ENCODE measurements around the gene BRINP2.

BRINP2 gene

DNA sequence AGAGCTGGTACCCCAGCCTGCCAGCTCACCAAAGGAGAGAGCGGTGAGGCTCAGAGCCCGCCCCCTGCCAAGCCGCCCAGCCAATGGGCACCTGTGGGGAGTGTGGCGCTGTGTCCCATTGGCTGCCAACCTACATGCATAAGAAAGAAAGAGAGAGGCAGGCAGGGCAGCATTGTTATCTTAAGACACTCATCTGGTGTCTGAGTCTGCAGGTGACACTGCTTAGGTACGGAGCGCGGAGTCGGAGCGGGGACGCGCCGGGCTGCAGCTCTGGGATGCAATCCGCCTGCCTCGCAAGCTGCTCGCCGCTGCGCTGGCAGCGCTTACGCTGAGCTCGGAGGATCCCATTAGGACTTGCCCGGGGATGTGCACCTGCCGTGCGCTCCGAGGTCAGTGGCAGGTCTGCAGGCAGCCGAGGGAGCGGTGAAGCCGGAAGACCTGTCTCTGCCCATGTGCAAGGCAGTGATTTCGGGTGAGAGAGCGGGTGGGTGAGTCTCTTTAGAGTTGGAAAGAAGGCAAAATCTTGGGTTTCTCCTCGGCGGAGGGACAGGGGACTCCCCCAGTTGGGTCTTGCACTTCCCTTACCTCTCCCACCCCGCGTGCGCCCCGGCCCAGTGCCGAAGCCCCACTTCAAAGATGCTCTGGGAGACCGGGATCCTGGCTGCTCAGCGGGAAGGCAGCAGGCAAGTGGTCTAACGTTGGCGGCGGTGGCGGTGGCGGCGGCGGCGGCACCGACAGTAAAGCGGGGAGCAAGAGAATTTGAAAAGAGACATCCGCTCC is at the start of gene BRINP2:
BRINP2 (plus strand) TSS at position 203 of the 780 bp plus-strand sequence. CDS start 58,919 bp downstream, outside the sequence.
- DNase-seq: peak; percentile 55

GRCh38 chr1:177122461-177123251 is 48.1 kb upstream of the BRINP2 start:
- no peak for DNase-seq

DNA sequence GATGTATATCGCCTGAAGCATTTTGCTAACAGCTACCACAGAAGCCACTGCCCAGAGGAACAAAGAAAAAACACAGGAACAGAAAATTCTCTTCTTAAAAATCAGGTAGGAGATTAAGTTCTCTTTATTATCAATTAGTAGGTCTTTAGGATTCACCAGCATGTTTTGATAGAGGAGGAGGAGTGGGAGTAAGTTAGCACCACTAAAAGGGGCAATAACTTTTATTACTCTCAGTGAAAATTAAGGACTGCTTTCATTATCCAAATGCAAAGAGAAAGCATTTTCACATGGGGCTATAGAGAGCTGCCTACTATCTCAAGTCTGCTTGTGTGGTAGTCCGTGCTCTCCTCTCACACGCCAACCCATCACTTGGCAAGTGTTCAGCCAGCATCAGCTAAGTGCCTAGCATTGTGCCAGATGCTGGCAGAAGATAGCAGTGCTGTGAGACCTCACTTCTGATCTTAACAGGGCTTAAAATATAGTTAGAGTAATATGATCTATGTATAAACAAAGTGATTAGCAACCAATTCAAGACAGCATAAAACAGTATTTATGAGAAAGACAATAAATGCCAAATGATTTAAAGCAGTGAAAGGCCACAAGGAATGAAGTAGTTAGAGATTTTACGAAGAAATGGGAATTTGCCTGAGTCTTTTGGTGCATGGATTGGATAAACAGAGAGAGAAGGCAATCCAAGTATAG is 46.0 kb upstream of the BRINP2 start:
- DNase-seq: no peak

DNA sequence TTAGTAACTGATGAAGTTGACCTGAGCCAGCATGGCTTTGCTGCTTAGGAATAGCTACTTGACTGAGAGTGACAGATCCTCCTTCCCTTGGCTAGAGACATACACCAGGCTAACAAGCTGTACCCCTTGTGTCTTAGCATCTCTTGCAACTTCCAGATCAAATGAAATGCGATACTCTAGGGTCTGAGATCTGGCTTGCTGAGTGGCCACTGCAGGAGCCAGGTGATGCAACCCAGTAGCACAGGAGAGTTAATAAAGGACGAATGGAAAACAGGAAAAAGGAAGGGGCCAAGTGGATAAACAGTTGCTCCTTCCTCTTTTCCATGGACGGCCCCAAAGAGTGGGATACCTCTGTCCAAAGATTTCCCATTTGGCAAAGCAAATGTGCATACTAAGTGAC is 44.5 kb upstream of the BRINP2 start:
- DNase-seq: no peak

DNA sequence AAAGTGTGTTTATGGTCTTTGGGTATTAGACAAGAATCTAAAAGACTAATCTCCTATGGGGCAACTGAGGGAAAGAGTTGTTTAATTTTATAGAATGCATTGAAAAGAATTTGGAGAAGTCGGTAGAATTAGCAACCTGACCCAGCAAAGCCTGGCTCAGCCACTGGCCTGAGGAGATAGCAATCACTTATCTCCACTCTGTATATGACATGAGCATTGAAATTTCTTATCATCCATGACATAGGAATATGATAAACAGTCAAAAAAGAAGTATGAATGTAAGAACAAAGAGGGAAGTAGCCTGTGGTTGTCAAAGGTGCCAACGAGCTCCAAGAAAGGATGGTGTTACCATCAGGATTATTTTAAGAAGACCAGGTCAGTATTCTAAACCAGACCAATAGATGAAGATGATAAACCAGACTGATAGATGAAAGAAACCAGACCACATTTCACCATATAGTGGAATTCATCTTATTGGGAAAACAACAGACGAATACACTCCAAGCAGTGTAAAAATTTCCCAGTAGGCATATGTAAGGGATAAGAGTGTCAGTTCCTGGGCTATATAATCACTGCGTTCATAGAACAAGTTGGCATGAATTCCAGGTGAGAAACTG is 42.0 kb upstream of the BRINP2 start:
- DNase-seq: no peak

- no peak for DNase-seq
Observed at GRCh38 chr1:177130451-177130945, 40.3 kb upstream of the BRINP2 start.

GRCh38 chr1:177131723-177132122 is 39.0 kb upstream of the BRINP2 start:
- no peak for DNase-seq

GRCh38 chr1:177132141-177132540 is 38.6 kb upstream of the BRINP2 start:
- no peak for DNase-seq

- DNase-seq: no peak
Observed at GRCh38 chr1:177133977-177134538, 36.7 kb upstream of the BRINP2 start.

- DNase-seq: no peak
Observed at GRCh38 chr1:177135250-177135649, 35.5 kb upstream of the BRINP2 start.

- DNase-seq: no peak
Observed at GRCh38 chr1:177137814-177138213, 32.9 kb upstream of the BRINP2 start.

DNA sequence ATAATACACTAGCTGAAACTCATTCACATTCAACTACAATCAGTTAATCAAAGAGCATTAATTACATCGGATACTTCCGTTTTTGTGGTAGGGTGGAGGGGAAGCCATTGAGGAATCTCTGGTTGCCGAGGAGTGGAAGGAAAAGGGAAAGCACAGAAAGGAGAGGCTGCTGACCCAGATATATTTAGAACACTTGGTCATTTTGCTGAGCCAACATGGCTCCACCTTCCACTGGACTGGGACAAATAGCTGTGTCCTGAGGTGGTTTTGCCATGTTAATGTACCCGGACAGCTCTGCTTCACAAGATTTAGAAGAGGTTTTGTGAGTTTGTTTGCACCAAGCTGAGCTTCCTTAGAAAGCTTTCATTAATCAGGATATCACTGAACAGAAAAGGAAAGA is 32.4 kb upstream of the BRINP2 start:
- DNase-seq: no peak

DNA sequence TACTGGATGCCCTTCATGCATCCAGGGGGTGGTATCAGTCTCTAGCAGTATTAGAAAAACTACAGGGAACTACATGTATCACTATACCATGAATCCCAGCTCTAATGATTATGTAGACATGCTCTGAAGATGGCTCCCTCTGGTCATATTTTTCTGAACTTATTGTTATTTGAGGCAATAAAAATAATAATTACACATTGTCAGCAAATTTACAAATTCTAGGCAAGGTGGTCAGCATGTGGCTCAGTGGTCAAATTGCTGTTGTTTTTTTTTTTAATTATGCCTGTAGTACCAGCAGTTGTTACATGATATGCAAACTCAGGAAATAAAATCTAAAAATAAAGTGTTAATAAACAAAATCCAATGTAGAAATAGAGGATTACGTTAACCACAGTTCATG is 28.7 kb upstream of the BRINP2 start:
- DNase-seq: no peak

DNA sequence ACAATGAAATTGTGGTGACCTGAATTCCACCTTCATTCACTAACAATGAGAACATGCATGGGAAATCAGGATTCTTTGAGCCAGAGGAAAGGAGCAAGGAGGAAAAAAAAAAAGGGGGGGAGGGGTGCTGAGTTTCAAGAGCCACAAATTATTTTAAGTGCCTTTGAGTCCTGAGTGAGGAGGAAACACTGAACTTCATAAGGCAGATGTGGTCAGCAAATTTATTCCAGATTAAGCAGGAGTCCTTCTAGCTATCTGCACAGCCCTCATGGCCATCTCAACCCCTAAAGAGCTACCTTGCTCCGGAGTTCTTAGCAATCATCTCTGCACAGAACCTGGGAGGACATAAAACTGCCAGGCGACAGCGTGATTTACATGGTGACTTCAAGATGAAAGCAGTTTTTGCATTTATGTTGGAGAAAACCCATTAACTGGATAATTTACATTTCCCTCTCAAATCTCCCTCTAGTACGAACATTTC is 27.9 kb upstream of the BRINP2 start:
- no peak for DNase-seq

DNA sequence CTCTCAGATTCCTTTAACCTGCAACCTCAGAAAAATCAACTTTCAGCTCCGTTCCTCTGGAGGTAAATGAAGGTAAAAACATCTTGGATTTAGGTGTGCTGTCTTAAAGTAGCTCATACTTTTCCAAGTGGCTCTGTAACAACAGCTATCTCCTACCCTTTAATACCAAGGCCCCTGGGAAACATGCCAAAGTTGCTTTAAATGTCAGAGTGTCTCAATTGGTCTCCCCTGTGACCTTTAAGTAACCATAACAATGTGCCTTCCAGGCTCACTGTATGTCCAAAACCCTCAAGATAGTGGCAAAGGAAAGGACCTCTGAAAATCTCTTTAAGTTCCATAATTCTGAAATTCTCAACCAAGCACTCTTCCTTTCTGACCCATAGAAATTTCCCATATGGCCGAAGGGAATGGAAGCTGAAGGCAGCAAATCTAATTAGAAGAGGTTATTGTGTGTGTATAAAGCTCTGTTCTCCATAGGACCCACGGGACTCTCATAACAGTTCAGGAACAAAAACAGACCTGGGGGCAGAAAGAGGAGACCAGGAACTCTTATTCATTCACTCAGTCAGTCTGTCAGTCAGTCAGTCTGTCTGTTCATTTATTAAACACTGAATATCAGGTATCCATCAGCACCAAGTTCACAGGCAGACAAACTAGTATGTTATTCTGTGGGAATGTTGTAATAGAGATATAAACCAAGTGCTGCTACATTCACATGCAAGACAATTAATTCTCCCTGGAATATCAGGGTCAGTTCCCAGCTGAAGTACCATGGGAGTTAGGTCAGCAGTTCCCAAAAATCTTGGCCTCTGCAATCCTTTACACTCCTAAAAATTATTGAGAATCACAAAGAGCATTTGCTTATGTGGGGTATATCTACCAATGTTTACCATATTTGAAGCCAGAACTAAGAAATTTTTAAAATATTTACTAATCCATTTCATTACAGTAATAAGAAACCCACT is 25.4 kb upstream of the BRINP2 start:
- DNase-seq: no peak

- no peak for DNase-seq
Observed at GRCh38 chr1:177146499-177146898, 24.3 kb upstream of the BRINP2 start.

DNA sequence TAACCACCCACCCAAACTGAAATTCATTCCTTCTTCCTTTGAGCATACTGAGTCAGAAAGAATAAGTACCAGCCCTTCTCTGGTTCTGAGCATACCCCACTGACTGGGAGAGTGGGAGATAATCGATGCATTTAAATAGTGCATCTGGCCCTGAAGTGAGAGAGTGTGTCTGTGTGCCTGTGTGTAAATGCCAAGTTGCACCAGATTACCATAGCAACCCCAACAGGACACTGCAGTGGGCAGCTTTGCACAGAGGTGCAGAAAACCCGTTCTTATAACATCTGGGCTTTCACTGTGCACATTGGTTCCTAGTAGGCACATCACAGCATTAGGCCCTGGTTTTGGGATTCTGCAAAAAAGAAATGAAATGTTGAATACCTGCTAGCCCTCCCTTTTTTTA is 8.5 kb upstream of the BRINP2 start:
- no peak for DNase-seq

GRCh38 chr1:177163844-177164379 is 6.8 kb upstream of the BRINP2 start:
- no peak for DNase-seq

DNA sequence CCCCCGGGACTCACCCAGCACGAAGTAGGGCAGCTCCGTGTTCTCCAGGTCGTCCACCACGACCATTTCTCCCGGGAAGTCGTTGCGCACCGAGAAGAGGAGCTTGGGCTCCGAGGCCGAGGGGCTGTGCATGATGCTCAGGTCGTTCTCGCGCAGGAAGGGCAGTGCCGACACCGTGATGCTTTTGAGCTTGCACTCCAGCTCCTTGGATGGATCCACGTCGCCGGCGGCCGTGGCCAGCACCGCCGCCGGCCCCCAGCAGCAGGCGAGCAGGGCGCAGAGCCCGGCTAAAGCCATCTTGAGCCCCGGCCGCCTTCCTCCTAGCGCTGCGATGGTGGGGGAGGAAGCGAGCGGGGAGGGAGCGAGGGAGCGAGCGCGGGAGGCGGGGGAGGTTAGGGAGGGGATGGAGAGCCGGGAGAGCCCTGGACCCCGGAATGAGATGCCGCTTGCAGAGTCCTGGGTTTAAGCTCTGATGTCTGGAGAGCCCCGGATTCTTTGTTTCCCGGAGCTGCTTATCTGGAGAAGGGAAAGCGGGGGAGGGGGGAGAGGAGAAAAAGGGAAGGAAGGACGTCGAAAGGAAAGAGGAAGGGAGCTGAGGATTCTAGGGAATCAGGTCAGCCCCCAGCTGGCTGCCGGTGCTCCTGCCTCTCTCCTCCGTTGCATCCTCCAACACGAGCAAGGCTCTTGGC is 6.2 kb upstream of the BRINP2 start, which contains the start of gene ASTN1:
ASTN1 (minus strand) TSS at position 333 of the 689 bp plus-strand sequence; CDS start at position 297, 36 bp downstream.
- no peak for DNase-seq

DNA sequence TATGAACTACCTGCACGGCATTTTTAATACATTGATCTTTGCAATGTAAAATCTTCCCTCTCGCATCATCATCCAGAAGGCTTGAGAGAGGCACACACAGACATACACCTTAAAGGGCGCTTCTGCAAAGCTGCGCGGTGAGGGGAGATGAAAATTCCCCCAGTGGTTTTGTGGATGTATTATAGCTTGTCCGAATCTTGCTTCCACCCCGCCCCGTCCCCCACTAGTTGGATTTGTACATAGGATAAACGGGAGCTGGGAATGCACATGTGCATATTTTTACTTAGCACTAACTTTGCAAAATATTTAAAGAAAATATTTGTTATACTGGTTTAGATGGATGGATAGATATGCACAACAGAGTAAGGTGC is 5.7 kb upstream of the BRINP2 start:
- no peak for DNase-seq
